22Rv1 (cell line): ENCODE data around the gene EDEM2.

Experiments
- ZFX ChIP-seq: fragments of 450-650 bp; IDR thresholded peaks from 2 replicates; pipeline ENCODE4 v1.6.1; 2017; ENCODE audit warnings: antibody characterized with exemption, borderline replicate concordance
- TF ChIP-seq, protein P1 (sequence below): fragments of 450-650 bp; IDR thresholded peaks from 2 replicates; pipeline ENCODE4 v1.5.1; 2017; ENCODE audit warnings: mild to moderate bottlenecking

DNA sequence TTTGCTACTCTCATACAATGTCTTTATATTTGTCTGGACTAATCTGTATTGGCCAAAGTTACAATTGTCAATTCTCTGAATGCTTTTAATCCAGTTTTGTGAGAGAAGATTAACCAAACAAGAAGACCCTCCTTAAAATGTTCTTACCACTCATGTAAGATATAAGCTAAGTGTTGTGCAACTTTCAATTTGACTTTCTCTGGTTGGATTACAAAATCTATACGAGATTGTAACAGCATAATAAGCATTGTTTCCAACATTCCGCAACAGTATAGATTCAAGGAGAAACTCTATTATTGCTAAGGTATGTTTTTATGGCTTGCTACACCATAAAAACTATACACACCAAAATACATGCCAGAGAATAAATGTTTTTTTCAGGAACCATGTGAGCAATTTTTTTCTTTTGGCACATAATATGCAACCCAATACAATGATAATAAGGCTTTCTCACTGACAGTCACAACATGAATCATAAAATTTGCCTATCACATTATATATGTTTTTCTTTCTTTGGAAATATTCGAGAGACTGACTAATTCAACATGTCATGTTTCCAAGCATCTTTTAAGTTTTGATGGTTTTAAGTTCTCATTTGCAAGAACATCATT lies 42.3 kb downstream of the EDEM2 start:
- TF ChIP-seq, protein P1, sequence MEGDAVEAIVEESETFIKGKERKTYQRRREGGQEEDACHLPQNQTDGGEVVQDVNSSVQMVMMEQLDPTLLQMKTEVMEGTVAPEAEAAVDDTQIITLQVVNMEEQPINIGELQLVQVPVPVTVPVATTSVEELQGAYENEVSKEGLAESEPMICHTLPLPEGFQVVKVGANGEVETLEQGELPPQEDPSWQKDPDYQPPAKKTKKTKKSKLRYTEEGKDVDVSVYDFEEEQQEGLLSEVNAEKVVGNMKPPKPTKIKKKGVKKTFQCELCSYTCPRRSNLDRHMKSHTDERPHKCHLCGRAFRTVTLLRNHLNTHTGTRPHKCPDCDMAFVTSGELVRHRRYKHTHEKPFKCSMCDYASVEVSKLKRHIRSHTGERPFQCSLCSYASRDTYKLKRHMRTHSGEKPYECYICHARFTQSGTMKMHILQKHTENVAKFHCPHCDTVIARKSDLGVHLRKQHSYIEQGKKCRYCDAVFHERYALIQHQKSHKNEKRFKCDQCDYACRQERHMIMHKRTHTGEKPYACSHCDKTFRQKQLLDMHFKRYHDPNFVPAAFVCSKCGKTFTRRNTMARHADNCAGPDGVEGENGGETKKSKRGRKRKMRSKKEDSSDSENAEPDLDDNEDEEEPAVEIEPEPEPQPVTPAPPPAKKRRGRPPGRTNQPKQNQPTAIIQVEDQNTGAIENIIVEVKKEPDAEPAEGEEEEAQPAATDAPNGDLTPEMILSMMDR, result no peak
- TF ChIP-seq ZFX, result no peak
